Activated T-cell treated with anti-CD3 and anti-CD28 coated beads for 1 hour (primary cell): ENCODE data around the gene NDUFA13.

Source experiments
- DNase-seq: peaks from one replicate; pipeline ENCODE4 v3.0.0-alpha.2; 2020; ENCODE audit warnings: low read depth

The NDUFA13 gene

GRCh38 chr19:19489804-19490204 lies 26.2 kb upstream of the NDUFA13 start:
- DNase-seq = no peak

GRCh38 chr19:19490214-19490968 lies 25.6 kb upstream of the NDUFA13 start:
- peak; percentile 77 for DNase-seq

GRCh38 chr19:19491321-19492025 lies 24.6 kb upstream of the NDUFA13 start:
- DNase-seq = no peak

- no peak for DNase-seq
Measured at GRCh38 chr19:19492026-19492610, 23.9 kb upstream of the NDUFA13 start.

- DNase-seq = no peak
Measured at GRCh38 chr19:19493841-19494546, 22.0 kb upstream of the NDUFA13 start.

- no peak for DNase-seq
Measured at GRCh38 chr19:19495614-19496603, 20.1 kb upstream of the NDUFA13 start.

GRCh38 chr19:19498255-19498991 lies 17.6 kb upstream of the NDUFA13 start:
- no peak for DNase-seq

- no peak for DNase-seq
Measured at GRCh38 chr19:19499272-19499995, 16.6 kb upstream of the NDUFA13 start.

GRCh38 chr19:19500975-19501644 lies 14.9 kb upstream of the NDUFA13 start:
- no peak for DNase-seq

- DNase-seq = no peak
Measured at GRCh38 chr19:19501798-19502197, 14.2 kb upstream of the NDUFA13 start.

GRCh38 chr19:19502281-19502680 lies 13.7 kb upstream of the NDUFA13 start:
- DNase-seq = no peak

- DNase-seq = no peak
Measured at GRCh38 chr19:19502808-19503602, 13.0 kb upstream of the NDUFA13 start.

GRCh38 chr19:19504754-19505668 lies 11.0 kb upstream of the NDUFA13 start:
- no peak for DNase-seq

GRCh38 chr19:19505669-19506326 lies 10.2 kb upstream of the NDUFA13 start:
- DNase-seq = no peak

GRCh38 chr19:19506592-19506991 lies 9.4 kb upstream of the NDUFA13 start:
- no peak for DNase-seq

- DNase-seq = no peak
Measured at GRCh38 chr19:19507354-19507753, 8.7 kb upstream of the NDUFA13 start.

- DNase-seq = no peak
Measured at GRCh38 chr19:19508217-19508616, 7.8 kb upstream of the NDUFA13 start.
